Measurements from ENCODE around the gene PCNX1. TPM values are rescaled to one million over a fixed set of nuclear protein-coding genes. Genes with fewer than 3 reads are reported as not detected.

The PCNX1 gene
- total RNA-seq, 1 donor from 2014 or later = 18.0 TPM

DNA sequence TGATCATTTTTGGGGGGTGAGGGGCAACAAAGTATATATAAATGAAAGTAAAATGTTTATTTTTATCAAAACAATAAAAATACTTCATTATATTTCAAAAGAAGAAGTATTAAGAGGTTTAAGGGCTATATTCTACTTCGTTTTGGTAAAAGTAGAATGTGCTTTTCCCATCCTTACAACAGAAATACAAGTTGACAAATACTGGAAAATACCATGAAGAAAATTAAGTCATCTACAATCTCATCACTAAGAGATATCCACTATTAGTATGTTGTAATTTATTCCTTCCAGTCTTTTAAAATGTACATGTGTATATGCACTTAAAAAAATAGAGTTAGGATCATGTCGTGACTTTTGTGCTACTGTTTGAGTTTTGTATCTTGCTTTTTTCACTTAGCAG, 92.8 kb downstream of the PCNX1 start:
- no peak overlapping the region for H3K4me3 ChIP-seq (ENCODE audit: low read depth, low read length)
- TF ChIP-seq, protein P1, sequence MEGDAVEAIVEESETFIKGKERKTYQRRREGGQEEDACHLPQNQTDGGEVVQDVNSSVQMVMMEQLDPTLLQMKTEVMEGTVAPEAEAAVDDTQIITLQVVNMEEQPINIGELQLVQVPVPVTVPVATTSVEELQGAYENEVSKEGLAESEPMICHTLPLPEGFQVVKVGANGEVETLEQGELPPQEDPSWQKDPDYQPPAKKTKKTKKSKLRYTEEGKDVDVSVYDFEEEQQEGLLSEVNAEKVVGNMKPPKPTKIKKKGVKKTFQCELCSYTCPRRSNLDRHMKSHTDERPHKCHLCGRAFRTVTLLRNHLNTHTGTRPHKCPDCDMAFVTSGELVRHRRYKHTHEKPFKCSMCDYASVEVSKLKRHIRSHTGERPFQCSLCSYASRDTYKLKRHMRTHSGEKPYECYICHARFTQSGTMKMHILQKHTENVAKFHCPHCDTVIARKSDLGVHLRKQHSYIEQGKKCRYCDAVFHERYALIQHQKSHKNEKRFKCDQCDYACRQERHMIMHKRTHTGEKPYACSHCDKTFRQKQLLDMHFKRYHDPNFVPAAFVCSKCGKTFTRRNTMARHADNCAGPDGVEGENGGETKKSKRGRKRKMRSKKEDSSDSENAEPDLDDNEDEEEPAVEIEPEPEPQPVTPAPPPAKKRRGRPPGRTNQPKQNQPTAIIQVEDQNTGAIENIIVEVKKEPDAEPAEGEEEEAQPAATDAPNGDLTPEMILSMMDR (conservative IDR thresholded peaks at IDR 0.05; ENCODE audit: low read depth, low read length) = no peak
- no peak for DNase-seq (ENCODE audit: low read depth)

- no peak for DNase-seq (ENCODE audit: low read depth)
- TF ChIP-seq, protein P1 (conservative IDR thresholded peaks at IDR 0.05; ENCODE audit: low read depth, low read length) = no peak
- H3K4me3 ChIP-seq (ENCODE audit: low read depth, low read length) = no peak overlapping the region
Observed at GRCh38 chr14:71001742-71002141, 94.5 kb downstream of the PCNX1 start.

DNA sequence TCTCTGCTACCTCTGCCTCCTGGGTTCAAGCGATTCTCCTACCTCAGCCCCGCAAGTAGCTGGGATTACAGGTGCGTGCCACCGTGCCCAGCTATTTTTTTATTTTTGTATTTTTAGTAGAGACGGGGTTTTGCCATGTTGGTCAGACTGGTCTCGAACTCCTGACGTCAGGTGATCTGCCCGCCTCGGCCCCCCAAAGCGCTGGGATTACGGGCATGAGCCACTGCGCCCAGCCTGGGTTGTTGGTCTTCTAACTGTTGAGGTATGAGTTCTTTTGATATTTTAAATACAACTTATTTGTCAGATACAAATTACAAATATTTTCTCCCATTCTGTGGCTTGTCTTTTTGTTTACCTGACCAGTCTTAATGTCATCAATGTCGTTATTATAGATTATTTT, 95.9 kb downstream of the PCNX1 start:
- H3K4me3 ChIP-seq (ENCODE audit: low read depth, low read length) = no peak overlapping the region
- TF ChIP-seq, protein P1 (conservative IDR thresholded peaks at IDR 0.05; ENCODE audit: low read depth, low read length) = no peak
- DNase-seq (ENCODE audit: low read depth) = no peak

DNA sequence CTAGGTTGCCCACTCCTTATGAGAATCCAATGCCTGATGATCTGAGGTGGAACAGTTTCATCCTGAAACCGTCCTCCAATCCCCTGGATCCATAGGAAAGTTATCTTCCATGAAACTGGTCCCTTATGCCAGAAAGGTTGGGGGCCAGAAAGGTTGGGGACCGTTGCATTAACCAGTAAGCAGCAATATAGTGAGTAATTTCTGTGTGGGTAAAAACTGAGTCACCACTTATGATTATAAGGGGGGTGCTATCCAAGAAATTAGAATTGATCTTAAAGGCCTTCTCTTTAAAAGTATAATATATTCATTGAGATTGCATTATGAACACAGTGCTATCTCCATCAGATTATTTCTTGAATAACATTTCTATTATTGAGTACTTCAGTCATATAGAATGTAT, 97.2 kb downstream of the PCNX1 start:
- H3K4me3 ChIP-seq (ENCODE audit: low read depth, low read length) = no peak overlapping the region
- TF ChIP-seq, protein P1 (conservative IDR thresholded peaks at IDR 0.05; ENCODE audit: low read depth, low read length) = no peak
- DNase-seq (ENCODE audit: low read depth) = no peak

- no peak for DNase-seq (ENCODE audit: low read depth)
- no peak overlapping the region for H3K4me3 ChIP-seq (ENCODE audit: low read depth, low read length)
- TF ChIP-seq, protein P1 (conservative IDR thresholded peaks at IDR 0.05; ENCODE audit: low read depth, low read length) = no peak
Observed at GRCh38 chr14:71005076-71005475, 97.8 kb downstream of the PCNX1 start.

GRCh38 chr14:71006200-71006563, 98.9 kb downstream of the PCNX1 start:
- DNase-seq (ENCODE audit: low read depth) = no peak
- TF ChIP-seq, protein P1 (conservative IDR thresholded peaks at IDR 0.05; ENCODE audit: low read depth, low read length) = no peak
- no peak overlapping the region for H3K4me3 ChIP-seq (ENCODE audit: low read depth, low read length)

DNA sequence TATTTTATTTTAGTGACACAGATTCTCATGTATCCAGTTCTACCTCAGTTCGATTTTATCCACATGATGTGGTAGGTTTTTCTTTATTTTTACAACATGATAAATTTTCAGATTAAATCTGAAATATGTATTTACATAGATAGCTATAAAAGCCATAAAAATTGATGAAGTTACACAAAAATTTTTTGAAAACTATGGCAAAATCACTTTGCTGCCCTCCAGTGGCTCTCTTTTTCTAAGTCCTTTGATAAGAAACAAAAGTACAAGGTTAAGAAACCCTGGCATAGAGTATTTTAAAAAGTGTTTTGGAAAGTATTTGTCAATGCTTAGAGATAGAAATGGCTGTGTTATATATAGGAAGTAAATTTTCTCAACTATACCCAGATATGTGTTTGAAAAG, 104.2 kb downstream of the PCNX1 start:
- no peak for DNase-seq (ENCODE audit: low read depth)
- TF ChIP-seq, protein P1 (conservative IDR thresholded peaks at IDR 0.05; ENCODE audit: low read depth, low read length) = peak; percentile 45
- H3K4me3 ChIP-seq (ENCODE audit: low read depth, low read length) = no peak overlapping the region

Data from epithelial cell of proximal tubule (primary cell).